Measurements from ENCODE around the gene KCNAB1.

DNA sequence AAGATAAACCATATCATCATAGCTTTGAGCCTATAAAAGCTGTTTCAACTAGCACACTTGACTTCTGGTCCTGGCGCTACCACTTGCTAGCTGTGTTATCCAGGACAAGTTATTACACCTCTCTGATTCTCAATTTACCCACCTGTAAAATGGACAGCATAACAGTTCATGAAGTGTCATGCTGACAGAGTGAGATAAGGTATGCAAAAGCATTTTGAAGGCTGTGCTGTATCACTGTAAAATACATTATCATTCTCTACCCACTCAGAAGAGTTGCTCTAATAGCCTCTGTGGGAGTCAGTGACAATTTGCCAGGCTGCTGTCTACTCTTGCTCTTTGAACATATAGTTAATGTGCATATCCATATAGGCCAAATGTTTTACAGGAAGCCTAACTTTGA lies 341.5 kb downstream of the KCNAB1 start:
- TF ChIP-seq, protein P1, sequence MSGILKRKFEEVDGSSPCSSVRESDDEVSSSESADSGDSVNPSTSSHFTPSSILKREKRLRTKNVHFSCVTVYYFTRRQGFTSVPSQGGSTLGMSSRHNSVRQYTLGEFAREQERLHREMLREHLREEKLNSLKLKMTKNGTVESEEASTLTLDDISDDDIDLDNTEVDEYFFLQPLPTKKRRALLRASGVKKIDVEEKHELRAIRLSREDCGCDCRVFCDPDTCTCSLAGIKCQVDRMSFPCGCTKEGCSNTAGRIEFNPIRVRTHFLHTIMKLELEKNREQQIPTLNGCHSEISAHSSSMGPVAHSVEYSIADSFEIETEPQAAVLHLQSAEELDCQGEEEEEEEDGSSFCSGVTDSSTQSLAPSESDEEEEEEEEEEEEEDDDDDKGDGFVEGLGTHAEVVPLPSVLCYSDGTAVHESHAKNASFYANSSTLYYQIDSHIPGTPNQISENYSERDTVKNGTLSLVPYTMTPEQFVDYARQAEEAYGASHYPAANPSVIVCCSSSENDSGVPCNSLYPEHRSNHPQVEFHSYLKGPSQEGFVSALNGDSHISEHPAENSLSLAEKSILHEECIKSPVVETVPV (CRISPR knock-in tag; IDR thresholded peaks at IDR 0.05), result no peak
- TF ChIP-seq, protein P2, sequence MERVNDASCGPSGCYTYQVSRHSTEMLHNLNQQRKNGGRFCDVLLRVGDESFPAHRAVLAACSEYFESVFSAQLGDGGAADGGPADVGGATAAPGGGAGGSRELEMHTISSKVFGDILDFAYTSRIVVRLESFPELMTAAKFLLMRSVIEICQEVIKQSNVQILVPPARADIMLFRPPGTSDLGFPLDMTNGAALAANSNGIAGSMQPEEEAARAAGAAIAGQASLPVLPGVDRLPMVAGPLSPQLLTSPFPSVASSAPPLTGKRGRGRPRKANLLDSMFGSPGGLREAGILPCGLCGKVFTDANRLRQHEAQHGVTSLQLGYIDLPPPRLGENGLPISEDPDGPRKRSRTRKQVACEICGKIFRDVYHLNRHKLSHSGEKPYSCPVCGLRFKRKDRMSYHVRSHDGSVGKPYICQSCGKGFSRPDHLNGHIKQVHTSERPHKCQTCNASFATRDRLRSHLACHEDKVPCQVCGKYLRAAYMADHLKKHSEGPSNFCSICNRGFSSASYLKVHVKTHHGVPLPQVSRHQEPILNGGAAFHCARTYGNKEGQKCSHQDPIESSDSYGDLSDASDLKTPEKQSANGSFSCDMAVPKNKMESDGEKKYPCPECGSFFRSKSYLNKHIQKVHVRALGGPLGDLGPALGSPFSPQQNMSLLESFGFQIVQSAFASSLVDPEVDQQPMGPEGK (CRISPR knock-in tag; IDR thresholded peaks at IDR 0.05; ENCODE audit: borderline replicate concordance), result no peak
- TF ChIP-seq SNAI2 (CRISPR knock-in tag; IDR thresholded peaks at IDR 0.05) (no peak), ZFP3 (CRISPR knock-in tag; IDR thresholded peaks at IDR 0.05) (no peak), ZNF565 (CRISPR knock-in tag; conservative IDR thresholded peaks at IDR 0.05; ENCODE audit: low read depth) (no peak)
